ENCODE results near the gene OR1D2. TPM values are rescaled to one million over a fixed set of nuclear protein-coding genes. Genes with fewer than 3 reads are reported as not detected.

Gene OR1D2
- total and polyA plus RNA-seq, 2 of the 4 experiments (the other 2 are of a cell fraction), result not detected

- H2AFZ ChIP-seq (replicated peaks; ENCODE audit: low read length, poor library complexity), result no peak overlapping the region
- H4K91ac ChIP-seq (ENCODE audit: insufficient read depth, low read depth, low read length), result no peak overlapping the region
- H4K8ac ChIP-seq (ENCODE audit: low read depth in 2 of 2, low read length in 2 of 2), result no peak overlapping the region
- intact Hi-C loops (cut with micrococcal nuclease) (loop anchor here (10.0 kb wide), 1 partner anchor 694 kb away; no protein-coding TSS in a partner anchor), dilution Hi-C loops (cut with HindIII; ENCODE audit: low sequenced_read_pairs, unreplicated experiment) (no loop called here), in situ Hi-C loops (cut with MboI; ENCODE audit: low sequenced_read_pairs) (loop anchor here (10.0 to 25.0 kb wide), 2 partner anchors 604 to 771 kb away; partner anchors contain the start of gene ITGAE)
- WGBS, 2 experiments (ENCODE audit: extremely low coverage in 2 of 2, insufficient read length in 1 of 2), result 70% methylated on average over 2 of the region's 5 CpGs; no CpG with 5 or more reads in 1 of the 2 experiments
- ChIA-PET CTCF (no interaction called here), POLR2A (ENCODE audit: unreplicated experiment) (no interaction called here)
- no peak overlapping the region for H3K4ac ChIP-seq (ENCODE audit: low read depth, low read length)
- H4K20me1 ChIP-seq (ENCODE audit: insufficient read depth, low read length), result no peaks in the 10 kb centered on the region; the same call in 1 of the 2 replicates
- no peak for ATAC-seq (ENCODE audit: low read depth)
- no peak for DNase-seq
- no peak overlapping the region for H2AK5ac ChIP-seq (ENCODE audit: low read depth, low read length)
- H2AK9ac ChIP-seq (replicated peaks; ENCODE audit: low read depth, low read length, poor library complexity), result no peak overlapping the region
- H4K5ac ChIP-seq (ENCODE audit: low read depth, low read length), result no peak overlapping the region
- no peak overlapping the region for H3K56ac ChIP-seq (ENCODE audit: extremely low read depth, insufficient read depth, low read length)
- peaks cover 12% of the 10 kb centered on the region for H3K9me3 ChIP-seq (ENCODE audit: control insufficient read depth, insufficient read depth, low read length)
- H3K23ac ChIP-seq (ENCODE audit: low read depth, low read length), result no peak overlapping the region
- H3K18ac ChIP-seq (ENCODE audit: low read depth, low read length), result no peak overlapping the region
- H2BK20ac ChIP-seq (ENCODE audit: low read depth, low read length), result no peak overlapping the region
- H2BK15ac ChIP-seq (ENCODE audit: low read depth, low read length), result no peak overlapping the region
- TF ChIP-seq POLR2A (IDR thresholded peaks at IDR 0.05; ENCODE audit: low read depth, low read length) (no peak), MXI1 (IDR thresholded peaks at IDR 0.05; ENCODE audit: borderline replicate concordance, low read depth, low read length) (no peak), RAD21 (IDR thresholded peaks at IDR 0.05; ENCODE audit: low read length) (no peak), CEBPB (IDR thresholded peaks at IDR 0.05; ENCODE audit: low read depth, low read length) (no peak), MAFK (IDR thresholded peaks at IDR 0.05; ENCODE audit: low read depth, low read length) (no peak), FOS (IDR thresholded peaks at IDR 0.05; ENCODE audit: low read depth, low read length) (no peak), ELK1 (IDR thresholded peaks at IDR 0.05; ENCODE audit: borderline replicate concordance, low read depth, low read length) (no peak), CTCF (conservative IDR thresholded peaks at IDR 0.05; ENCODE audit: low read depth, low read length) (no peak)
- no peaks in the 10 kb centered on the region for H3K4me1 ChIP-seq (ENCODE audit: control insufficient read depth, insufficient read depth, low read length)
- no peaks in the 10 kb centered on the region for H3K36me3 ChIP-seq (ENCODE audit: control insufficient read depth, insufficient read depth, low read length)
- no peak overlapping the region for H2BK120ac ChIP-seq (ENCODE audit: low read depth, low read length)
- H3K4me2 ChIP-seq (ENCODE audit: low read depth, low read length), result no peak overlapping the region
- no peaks in the 10 kb centered on the region for H3K79me1 ChIP-seq (ENCODE audit: low read depth in 1 of 2, low read length in 2 of 2)
- H3K9ac ChIP-seq (ENCODE audit: low read depth, low read length), result no peak overlapping the region
- no peaks in the 10 kb centered on the region; the same call in 1 of the 2 replicates for H3K27me3 ChIP-seq (ENCODE audit: control insufficient read depth, insufficient read depth, low read length)
- no peak overlapping the region for H3K27ac ChIP-seq (ENCODE audit: insufficient read depth, low read length)
- H3K9me1 ChIP-seq (ENCODE audit: insufficient read depth, low read length), result no peaks in the 10 kb centered on the region
- H2BK5ac ChIP-seq (ENCODE audit: low read depth, low read length, poor library complexity, severe bottlenecking), result no peak overlapping the region
- no peak overlapping the region for H3K4me3 ChIP-seq (ENCODE audit: insufficient read depth, low read depth, low read length)
- BruUV-seq (replicated peaks), result no TSS peak
- no peak overlapping the region for H3K14ac ChIP-seq (replicated peaks; ENCODE audit: low read depth, low read length)
Observed at GRCh38 chr17:3040882-3041281, 63.3 kb downstream of the OR1D2 start.

Data from IMR-90 (cell line).